MM.1S (cell line): ENCODE data around the gene NFATC2.

ENCODE experiments used
- EZH2phosphoT487 ChIP-seq: fragments of 300-600 bp; sonication (generic); IDR thresholded peaks from 2 replicates; pipeline ENCODE4 v1.6.1; 2018; ENCODE audit warnings: antibody characterized with exemption, low read length
- TF ChIP-seq, protein P1 (sequence below): fragments of 300-600 bp; sonication (generic); IDR thresholded peaks from 2 replicates; pipeline ENCODE4 v1.5.1; 2016; ENCODE audit warnings: antibody characterized with exemption, low read length, mixed read lengths

DNA sequence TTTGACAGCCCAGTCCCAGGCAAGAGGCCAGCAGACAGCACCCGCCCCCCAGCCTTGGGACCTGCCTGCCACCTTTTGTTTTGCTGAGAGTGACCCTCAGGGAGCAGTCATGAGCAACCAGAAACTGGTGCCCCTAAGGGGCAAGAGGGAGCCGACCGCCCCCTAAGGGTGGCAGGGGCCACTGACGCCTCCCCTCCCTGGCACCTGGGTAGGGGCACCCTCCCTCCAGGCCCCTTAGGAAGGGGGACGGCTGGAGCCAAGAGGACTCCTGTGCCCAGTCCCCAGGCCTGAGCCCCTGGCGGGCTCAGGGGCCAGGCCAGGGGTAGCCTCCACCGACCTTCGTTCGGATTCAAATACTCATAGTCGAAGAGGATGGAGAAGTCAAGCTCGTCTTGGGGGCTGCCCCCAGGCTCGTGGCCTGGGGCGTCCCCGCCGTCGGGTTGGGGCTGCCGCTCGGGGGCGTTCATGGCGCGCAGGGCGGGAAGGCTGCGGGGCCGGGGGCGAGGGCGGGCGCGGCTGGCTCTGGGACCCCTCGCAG lies 417 bp downstream of the NFATC2 start:
- TF ChIP-seq, protein P1, sequence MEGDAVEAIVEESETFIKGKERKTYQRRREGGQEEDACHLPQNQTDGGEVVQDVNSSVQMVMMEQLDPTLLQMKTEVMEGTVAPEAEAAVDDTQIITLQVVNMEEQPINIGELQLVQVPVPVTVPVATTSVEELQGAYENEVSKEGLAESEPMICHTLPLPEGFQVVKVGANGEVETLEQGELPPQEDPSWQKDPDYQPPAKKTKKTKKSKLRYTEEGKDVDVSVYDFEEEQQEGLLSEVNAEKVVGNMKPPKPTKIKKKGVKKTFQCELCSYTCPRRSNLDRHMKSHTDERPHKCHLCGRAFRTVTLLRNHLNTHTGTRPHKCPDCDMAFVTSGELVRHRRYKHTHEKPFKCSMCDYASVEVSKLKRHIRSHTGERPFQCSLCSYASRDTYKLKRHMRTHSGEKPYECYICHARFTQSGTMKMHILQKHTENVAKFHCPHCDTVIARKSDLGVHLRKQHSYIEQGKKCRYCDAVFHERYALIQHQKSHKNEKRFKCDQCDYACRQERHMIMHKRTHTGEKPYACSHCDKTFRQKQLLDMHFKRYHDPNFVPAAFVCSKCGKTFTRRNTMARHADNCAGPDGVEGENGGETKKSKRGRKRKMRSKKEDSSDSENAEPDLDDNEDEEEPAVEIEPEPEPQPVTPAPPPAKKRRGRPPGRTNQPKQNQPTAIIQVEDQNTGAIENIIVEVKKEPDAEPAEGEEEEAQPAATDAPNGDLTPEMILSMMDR = peak; percentile 73
- no peak for TF ChIP-seq EZH2phosphoT487
